Upper lobe of left lung (tissue), 4 donors: Measurements from ENCODE around the gene HNRNPDL.

ENCODE experiments used
- CTCF ChIP-seq, 6 experiments: fragments of 450-650 bp in 4 of 6; fragments of 200-600 bp in 2 of 6; sonication (generic) in 2 of 6; IDR thresholded peaks; one replicate each; pipeline ENCODE4 v1.5.1; 2016 to 2019; ENCODE audit warnings: antibody characterized with exemption in 6 of 6
- POLR2A ChIP-seq, 4 donors: fragments of 450-650 bp; IDR thresholded peaks; one replicate each; pipeline ENCODE4 v1.5.1; 2016 to 2017; ENCODE audit warnings: antibody characterized with exemption in 4 of 4, mild to moderate bottlenecking in 2 of 4
- POLR2AphosphoS5 ChIP-seq, 2 donors: sonication (generic); formaldehyde crosslinking; IDR thresholded peaks; one replicate each; pipeline ENCODE4 v1.5.1; 2017; ENCODE audit warnings: antibody characterized with exemption in 2 of 2

GRCh38 chr4:82388405-82388804 is 41.9 kb downstream of the HNRNPDL start:
- TF ChIP-seq CTCF (IDR thresholded peaks at IDR 0.05) (no peak), POLR2A (IDR thresholded peaks at IDR 0.05) (no peak), POLR2AphosphoS5 (IDR thresholded peaks at IDR 0.05) (no peak)
